Measurements from ENCODE around the gene NCLN. TPM values are rescaled to one million over a fixed set of nuclear protein-coding genes. Genes with fewer than 3 reads are reported as not detected.
A peak's percentile ranks its signal among the peaks of the same experiment; 100 is the strongest.
"Not testable (repeated sequence)": the region's sequence is repeated elsewhere in the genome, so short reads cannot be mapped to it uniquely, and the experiment has no call there.

Gene NCLN
- total RNA-seq, 2 donors from 2014 or later: 32.8 to 48.9 TPM

- intact Hi-C loops (cut with DNase I): no loop called here
- ATAC-seq (no peak), DNase-seq (no peak)
Observed at GRCh38 chr19:3153286-3154230, 32.2 kb upstream of the NCLN start.

- intact Hi-C loops (cut with DNase I); ATAC-seq; DNase-seq: not testable (repeated sequence)
Observed at GRCh38 chr19:3154447-3154846, 31.3 kb upstream of the NCLN start.

GRCh38 chr19:3154957-3155736 is 30.6 kb upstream of the NCLN start:
- DNase-seq: peak; percentile 89
- ATAC-seq: peak; percentile 87 to 89
- intact Hi-C loops (cut with DNase I): no loop called here

DNA sequence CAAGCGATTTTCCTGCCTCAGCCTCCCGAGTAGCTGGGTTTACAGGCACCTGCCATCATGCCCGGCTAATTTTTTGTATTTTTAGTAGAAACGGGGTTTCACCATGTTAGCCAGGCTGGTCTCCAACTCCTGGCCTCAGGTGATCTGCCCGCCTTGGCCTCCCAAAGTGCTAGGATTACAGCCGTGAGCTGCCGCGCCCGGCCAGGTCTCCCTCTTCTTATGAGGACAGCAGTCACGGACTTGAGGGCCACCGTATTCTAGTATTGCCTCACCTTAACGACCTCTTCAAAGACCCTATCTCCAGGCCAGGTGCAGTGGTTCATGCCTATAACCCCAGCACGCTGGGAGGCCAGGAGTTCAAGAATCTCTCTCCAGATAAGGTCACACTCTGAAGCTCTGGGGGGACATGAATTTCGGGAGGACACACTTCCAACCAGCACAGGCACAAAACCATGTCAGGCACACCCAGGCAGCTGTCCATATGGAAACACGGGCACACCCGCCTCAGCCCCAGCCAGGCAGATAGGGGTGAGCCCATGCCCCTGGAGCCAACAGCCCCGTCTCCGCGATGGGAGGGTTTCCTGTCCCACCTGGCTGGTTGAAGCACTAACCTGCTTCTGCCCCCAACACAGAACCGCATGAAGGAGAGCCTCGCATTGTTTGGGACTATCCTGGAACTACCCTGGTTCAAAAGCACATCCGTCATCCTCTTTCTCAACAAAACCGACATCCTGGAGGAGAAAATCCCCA is 28.5 kb upstream of the NCLN start:
- ATAC-seq (no peak), DNase-seq (no peak)
- intact Hi-C loops (cut with DNase I): no loop called here

GRCh38 chr19:3159565-3159964 is 26.2 kb upstream of the NCLN start:
- DNase-seq (no peak), ATAC-seq (no peak)
- intact Hi-C loops (cut with DNase I): no loop called here

DNA sequence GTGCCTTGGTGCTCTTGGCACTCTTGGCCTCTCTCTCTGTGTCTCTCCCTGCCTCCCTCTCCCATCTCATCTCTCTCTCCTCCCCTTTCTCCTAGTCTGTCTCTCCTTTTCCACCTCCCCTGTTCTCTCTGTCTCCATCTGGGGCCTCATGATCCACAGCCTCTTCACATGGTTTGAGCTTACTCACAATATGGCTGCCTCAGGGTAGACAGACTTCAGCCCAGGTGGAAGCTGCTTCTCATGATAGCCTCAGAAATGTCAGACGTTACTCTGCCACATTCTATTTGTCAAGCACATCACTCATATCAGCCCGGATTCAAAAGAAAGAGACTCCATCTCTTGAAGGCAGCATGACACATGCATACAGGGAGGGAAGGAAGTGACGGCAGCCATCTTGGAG is 25.5 kb upstream of the NCLN start:
- ATAC-seq (no peak), DNase-seq (no peak)
- intact Hi-C loops (cut with DNase I): loop anchor here (5.0 to 10.0 kb wide), 2 partner anchors 85 to 198 kb away; no protein-coding TSS in a partner anchor

DNA sequence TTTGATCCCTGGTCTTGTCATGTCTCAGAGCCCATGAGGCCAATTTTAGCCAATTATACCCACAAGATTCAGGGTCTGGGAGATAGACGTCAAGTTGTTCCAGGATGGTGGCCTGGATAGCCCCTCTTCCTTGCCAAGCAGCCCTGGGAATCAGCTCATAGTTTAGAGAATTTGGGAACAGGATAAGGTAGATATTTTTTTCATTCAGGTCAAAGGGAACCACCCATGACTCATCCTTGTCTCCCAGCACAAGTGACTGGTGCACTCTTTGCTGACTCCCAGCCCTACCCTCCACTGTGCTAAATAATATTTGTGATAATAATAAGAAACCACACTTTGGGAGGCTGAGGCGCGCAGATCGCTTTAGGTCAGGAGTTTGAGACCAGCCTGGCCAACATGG is 24.3 kb upstream of the NCLN start:
- DNase-seq (no peak), ATAC-seq (no peak)
- intact Hi-C loops (cut with DNase I): loop anchor here (5.0 to 10.0 kb wide), 2 partner anchors 87 to 199 kb away; no protein-coding TSS in a partner anchor

DNA sequence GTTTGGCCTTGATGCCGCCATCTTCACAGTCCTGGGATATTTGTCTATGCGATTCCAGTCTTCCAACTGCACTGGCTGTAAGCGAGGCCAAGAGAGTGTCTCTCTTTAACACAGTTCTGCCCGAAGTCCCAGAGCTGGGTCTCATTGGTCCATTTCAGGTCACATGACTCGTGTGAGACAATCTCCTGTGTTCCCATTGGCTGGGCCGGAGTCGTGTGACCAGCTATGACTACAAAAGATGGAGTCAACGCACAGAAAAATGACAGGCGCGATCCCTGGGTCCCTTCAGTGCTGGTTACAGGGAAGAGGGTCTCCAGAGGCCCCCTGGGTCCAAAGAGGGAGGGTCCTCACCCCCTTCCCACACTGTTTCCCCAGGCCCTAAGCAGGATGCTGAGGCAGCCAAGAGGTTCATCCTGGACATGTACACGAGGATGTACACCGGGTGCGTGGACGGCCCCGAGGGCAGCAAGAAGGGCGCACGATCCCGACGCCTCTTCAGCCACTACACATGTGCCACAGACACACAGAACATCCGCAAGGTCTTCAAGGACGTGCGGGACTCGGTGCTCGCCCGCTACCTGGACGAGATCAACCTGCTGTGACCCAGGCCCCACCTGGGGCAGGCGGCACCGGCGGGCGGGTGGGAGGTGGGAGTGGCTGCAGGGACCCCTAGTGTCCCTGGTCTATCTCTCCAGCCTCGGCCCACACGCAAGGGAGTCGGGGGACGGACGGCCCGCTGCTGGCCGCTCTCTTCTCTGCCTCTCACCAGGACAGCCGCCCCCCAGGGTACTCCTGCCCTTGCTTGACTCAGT is 23.1 kb upstream of the NCLN start:
- intact Hi-C loops (cut with DNase I): loop anchor here (2.0 to 10.0 kb wide), 3 partner anchors 88 to 200 kb away; no protein-coding TSS in a partner anchor
- peak in 1 of 2 donors; percentile 7 for ATAC-seq
- no peak for DNase-seq

DNA sequence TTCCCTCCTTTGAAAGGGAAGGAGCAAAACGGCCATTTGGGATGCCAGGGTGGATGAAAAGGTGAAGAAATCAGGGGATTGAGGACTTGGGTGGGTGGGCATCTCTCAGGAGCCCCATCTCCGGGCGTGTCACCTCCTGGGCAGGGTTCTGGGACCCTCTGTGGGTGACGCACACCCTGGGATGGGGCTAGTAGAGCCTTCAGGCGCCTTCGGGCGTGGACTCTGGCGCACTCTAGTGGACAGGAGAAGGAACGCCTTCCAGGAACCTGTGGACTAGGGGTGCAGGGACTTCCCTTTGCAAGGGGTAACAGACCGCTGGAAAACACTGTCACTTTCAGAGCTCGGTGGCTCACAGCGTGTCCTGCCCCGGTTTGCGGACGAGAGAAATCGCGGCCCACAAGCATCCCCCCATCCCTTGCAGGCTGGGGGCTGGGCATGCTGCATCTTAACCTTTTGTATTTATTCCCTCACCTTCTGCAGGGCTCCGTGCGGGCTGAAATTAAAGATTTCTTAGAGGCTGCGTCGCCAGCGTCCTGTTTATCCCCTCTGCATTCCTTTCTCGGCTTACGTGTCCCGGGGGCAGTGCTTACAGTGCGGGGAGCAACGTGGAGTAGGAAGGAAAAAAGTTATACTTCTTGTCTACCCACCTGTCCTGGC is 22.4 kb upstream of the NCLN start:
- DNase-seq: peak; percentile 62
- intact Hi-C loops (cut with DNase I): loop anchor here (2.0 to 10.0 kb wide), 3 partner anchors 89 to 201 kb away; no protein-coding TSS in a partner anchor
- peak; percentile 89 to 90 for ATAC-seq

DNA sequence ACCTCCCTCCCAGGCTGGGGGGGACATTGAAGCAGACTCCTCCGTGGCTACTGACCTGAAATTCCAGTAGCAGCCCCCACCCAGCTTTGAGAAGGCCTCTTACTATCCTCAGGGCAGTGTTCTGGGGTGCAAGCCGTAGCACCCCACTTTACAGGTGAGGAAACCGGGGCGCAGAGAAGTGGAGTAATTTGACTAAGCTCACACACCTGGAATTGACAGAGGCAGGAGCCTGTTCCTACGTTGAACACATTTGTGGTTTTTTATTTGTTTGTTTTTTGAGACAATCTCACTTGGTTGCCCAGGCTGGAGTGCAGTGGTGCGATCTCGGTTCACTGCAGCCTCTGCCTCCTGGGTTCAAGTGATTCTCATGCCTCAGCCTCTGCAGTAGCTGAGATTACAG is 21.8 kb upstream of the NCLN start:
- intact Hi-C loops (cut with DNase I): loop anchor here (2.0 to 10.0 kb wide), 3 partner anchors 89 to 202 kb away; no protein-coding TSS in a partner anchor
- ATAC-seq (no peak), DNase-seq (no peak)

GRCh38 chr19:3167533-3168272 is 18.0 kb upstream of the NCLN start:
- intact Hi-C loops (cut with DNase I): loop anchor here in 1 of 2 donors (10.0 kb wide), 1 partner anchor 93 kb away; no protein-coding TSS in a partner anchor
- DNase-seq (no peak), ATAC-seq (no peak)

DNA sequence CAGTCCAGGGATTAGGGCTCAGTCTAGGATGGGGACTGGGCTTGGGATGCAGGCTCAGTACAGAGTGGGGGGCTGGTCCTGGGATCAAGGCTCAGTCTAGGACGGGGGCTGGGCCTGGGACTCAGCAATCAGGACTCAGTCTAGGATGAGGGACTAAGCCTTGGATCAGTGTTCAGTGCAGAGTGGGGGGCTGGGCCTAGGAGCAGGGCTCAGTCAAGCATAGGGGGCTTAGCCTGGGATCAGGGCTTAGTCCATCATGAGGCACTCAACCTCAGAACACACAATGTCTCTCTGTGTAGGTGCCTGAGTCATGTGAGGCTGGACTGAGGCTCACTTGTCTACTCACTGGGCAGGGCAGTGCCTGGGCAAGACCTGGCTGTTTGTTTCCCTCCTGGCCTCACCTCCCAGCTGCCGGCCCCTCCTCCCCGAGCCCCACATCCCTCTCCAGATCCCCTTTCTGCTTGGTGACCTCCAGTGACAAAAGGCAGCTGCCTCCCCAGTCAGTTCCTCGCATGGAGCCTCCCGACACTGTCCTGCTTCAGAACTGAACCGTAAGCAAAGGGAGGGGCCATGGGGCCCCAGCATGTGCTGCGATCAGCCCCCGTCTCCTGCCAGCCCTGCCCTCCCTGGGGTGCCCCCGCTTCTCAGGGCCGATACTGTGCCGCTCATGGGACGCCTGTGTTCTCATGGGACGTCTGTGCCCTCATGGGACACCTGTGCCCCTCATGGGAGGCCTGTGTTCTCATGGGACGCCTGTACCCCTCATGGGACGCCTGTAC is 13.6 kb upstream of the NCLN start:
- DNase-seq (no peak), ATAC-seq (peak in 1 of 2 donors; percentile 15)
- intact Hi-C loops (cut with DNase I): no loop called here

DNA sequence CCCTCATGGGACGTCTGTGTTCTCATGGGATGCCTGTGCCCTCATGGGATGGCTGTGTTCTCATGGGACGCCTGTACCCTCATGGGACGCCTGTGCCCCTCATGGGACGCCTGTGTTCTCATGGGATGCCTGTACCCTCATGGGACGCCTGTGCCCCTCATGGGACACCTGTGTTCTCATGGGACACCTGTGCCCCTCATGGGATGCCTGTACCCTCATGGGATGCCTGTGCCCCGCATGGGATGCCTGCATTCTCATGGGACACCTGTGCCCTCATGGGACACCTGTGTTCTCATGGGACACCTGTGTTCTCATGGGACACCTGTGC is 13.1 kb upstream of the NCLN start:
- DNase-seq; ATAC-seq; intact Hi-C loops (cut with DNase I): not testable (repeated sequence)

DNA sequence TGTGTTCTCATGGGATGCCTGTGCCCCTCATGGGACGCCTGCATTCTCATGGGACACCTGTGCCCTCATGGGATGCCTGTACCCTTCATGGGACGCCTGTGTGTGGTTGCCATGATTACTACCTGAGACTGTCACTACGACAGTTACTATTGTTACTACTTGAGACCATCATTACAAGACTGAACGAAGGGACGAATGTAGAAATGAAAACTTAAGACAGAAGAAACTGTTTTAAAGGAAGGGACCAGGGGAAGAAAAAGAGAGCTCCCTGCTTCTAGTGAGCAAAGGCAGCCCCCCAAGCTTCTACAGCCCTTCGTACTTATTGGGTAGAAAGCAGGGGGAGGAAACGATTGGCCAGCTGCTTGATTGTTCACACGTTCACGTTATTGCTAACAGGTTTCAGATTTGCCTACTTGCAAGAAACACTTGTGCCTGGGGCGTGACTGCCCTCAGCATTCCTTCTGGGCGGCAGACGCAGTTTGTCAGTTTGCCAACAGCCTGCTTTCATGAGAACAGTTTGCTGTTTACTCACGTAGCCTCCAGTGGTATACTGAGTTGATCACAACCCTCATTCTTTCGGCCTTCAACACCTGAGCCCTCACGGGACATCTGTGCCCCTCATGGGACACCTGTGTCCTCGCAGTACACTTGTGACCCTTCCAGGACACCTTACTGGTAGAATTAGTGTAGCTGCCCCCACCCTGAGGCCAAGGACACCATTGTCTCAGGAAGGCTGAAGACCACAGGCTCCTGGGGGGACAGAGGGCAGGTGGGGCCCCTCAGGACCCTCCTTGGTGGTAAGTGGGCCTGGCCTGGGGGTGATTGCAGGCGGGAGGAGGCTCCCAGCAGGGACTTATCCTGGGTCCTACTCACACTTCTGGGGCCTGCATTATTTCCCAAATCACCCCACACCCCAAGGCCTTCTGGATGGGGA is 9.7 kb upstream of the NCLN start:
- DNase-seq (no peak), ATAC-seq (no peak)
- intact Hi-C loops (cut with DNase I): no loop called here

Data from left cardiac atrium (tissue), 4 donors.